CD14-positive monocyte (primary cell): Measurements from ENCODE around the gene LRRC74A. TPM values are rescaled to one million over a fixed set of nuclear protein-coding genes. Genes with fewer than 3 reads are reported as not detected.
A peak's percentile ranks its signal among the peaks of the same experiment; 100 is the strongest.

Experiments
- DNase-seq, 3 donors: peaks; one replicate each; pipeline ENCODE4 v3.0.0-alpha.2; 2011 to 2022
- H2AFZ ChIP-seq: 2 replicates; pipeline ENCODE4 v1.6.0; 2012; ENCODE audit warnings: mild to moderate bottlenecking, low read depth, low read length, inconsistent platforms; ENCODE audit not compliant: insufficient read depth, poor library complexity, severe bottlenecking
- H3K27ac ChIP-seq, 2 donors: 1 replicate in 1 of 2; 2 replicates in 1 of 2; pipeline ENCODE4 v1.5.1; 2012 to 2013; ENCODE audit warnings: low read length in 2 of 2, control low read depth in 1 of 2, inconsistent platforms in 1 of 2, low read depth in 1 of 2, mild to moderate bottlenecking in 1 of 2
- H3K27me3 ChIP-seq, 2 donors: one replicate each; pipeline versions ENCODE4 v1.6.0 to v1.6.1; 2011 to 2013; ENCODE audit warnings: low read length in 2 of 2; ENCODE audit not compliant: control insufficient read depth in 2 of 2, insufficient read depth in 2 of 2
- H3K36me3 ChIP-seq, 2 donors: replicated peaks in 1 of 2; 1 replicate in 1 of 2; 2 replicates in 1 of 2; pipeline versions ENCODE4 v1.5.1 to v1.6.1; 2012 to 2013; ENCODE audit warnings: low read length in 2 of 2, control low read depth in 1 of 2, inconsistent platforms in 1 of 2, mild to moderate bottlenecking in 1 of 2; ENCODE audit not compliant: insufficient read depth in 2 of 2, control insufficient read depth in 1 of 2
- H3K4me1 ChIP-seq, 2 donors: 1 replicate in 1 of 2; 2 replicates in 1 of 2; pipeline versions ENCODE4 v1.5.1 to v1.6.1; 2012 to 2013; ENCODE audit warnings: low read length in 2 of 2, control low read depth in 1 of 2, inconsistent platforms in 1 of 2, mild to moderate bottlenecking in 1 of 2, moderate library complexity in 1 of 2; ENCODE audit not compliant: insufficient read depth in 2 of 2, control insufficient read depth in 1 of 2
- H3K4me2 ChIP-seq: replicated peaks from 2 replicates; pipeline ENCODE3; 2012; ENCODE audit warnings: low read length, moderate library complexity, mild to moderate bottlenecking; ENCODE audit not compliant: poor library complexity, severe bottlenecking; ENCODE audit errors: extremely low read depth
- H3K4me3 ChIP-seq, 3 experiments: fragments of 200-600 bp in 1 of 3; sonication (generic) in 1 of 3; replicated peaks in 1 of 3; 1 replicate in 2 of 3; 2 replicates in 1 of 3; pipeline ENCODE4 v1.5.1; 2011 to 2013; ENCODE audit warnings: low read length in 3 of 3, mild to moderate bottlenecking in 3 of 3, control low read depth in 2 of 3, low read depth in 2 of 3, inconsistent platforms in 1 of 3, moderate library complexity in 1 of 3
- H3K79me2 ChIP-seq: 2 replicates; pipeline ENCODE4 v1.6.0; 2012; ENCODE audit warnings: mild to moderate bottlenecking, control low read depth, inconsistent platforms, low read length, moderate library complexity; ENCODE audit not compliant: insufficient read depth
- H3K9ac ChIP-seq: 2 replicates; pipeline ENCODE4 v1.6.0; 2017; ENCODE audit warnings: low read length, mild to moderate bottlenecking; ENCODE audit not compliant: insufficient read depth, poor library complexity, severe bottlenecking
- H3K9me3 ChIP-seq, 2 donors: replicated peaks in 1 of 2; 1 replicate in 1 of 2; 2 replicates in 1 of 2; pipeline versions ENCODE4 v1.5.1 to v1.6.1; 2012 to 2013; ENCODE audit warnings: low read length in 2 of 2, control low read depth in 1 of 2; ENCODE audit not compliant: control insufficient read depth in 1 of 2, insufficient read depth in 1 of 2
- H4K20me1 ChIP-seq: 2 replicates; pipeline ENCODE4 v1.6.0; 2012; ENCODE audit warnings: mild to moderate bottlenecking, low read length, control low read depth, moderate library complexity; ENCODE audit not compliant: insufficient read depth
- H3K27ac Mint-ChIP-seq, 7 donors: one replicate each; pipeline ENCODE4 v1.8.0; 2020; ENCODE audit warnings: mild to moderate bottlenecking in 7 of 7, mixed read lengths in 7 of 7, moderate library complexity in 6 of 7, inconsistent platforms in 2 of 7
- H3K27me3 Mint-ChIP-seq, 3 donors: one replicate each; pipeline ENCODE4 v1.8.0; 2021 to 2022; ENCODE audit warnings: low read depth in 3 of 3, mild to moderate bottlenecking in 3 of 3, mixed read lengths in 3 of 3, moderate library complexity in 3 of 3, inconsistent platforms in 1 of 3
- H3K36me3 Mint-ChIP-seq, 2 donors: one replicate each; pipeline ENCODE4 v1.8.0; 2020; ENCODE audit warnings: mixed read lengths in 2 of 2, inconsistent platforms in 1 of 2, mild to moderate bottlenecking in 1 of 2
- H3K4me1 Mint-ChIP-seq: one replicate; pipeline ENCODE4 v1.8.0; 2020; ENCODE audit warnings: mild to moderate bottlenecking, mixed read lengths
- H3K4me3 Mint-ChIP-seq, 2 donors: one replicate each; pipeline ENCODE4 v1.8.0; 2020; ENCODE audit warnings: mild to moderate bottlenecking in 2 of 2, mixed read lengths in 2 of 2, moderate library complexity in 1 of 2
- H3K9me3 Mint-ChIP-seq, 7 donors: one replicate each; pipeline ENCODE4 v1.8.0; 2020 to 2022; ENCODE audit warnings: mixed read lengths in 7 of 7, mild to moderate bottlenecking in 6 of 7, moderate library complexity in 6 of 7, inconsistent platforms in 2 of 7
- CTCF ChIP-seq: fragments of 200-600 bp; IDR thresholded peaks from one replicate; pipeline ENCODE4 v1.8.0; 2022; ENCODE audit warnings: antibody characterized with exemption, mild to moderate bottlenecking
- WGBS: methylation state at CpG from one replicate; pipeline ENCODE4 v1.1.5; 2013; ENCODE audit warnings: missing lambda C conversion rate; ENCODE audit not compliant: insufficient coverage; 5-methylcytosine and 5-hydroxymethylcytosine counted together
- intact Hi-C, 2 donors: fragments of 100-400 bp; cut with micrococcal nuclease; formaldehyde crosslinking; loops; one replicate each; pipeline versions ENCODE4 v1.15.0 to v1.15.1; 2023
- polyA plus RNA-seq, 3 donors: library from polyadenylated mRNA; depleted of rRNA in 1 of 3; unstranded in 2 of 3; stranded (reverse) in 1 of 3; fragments of 300-500 nt in 2 of 3; fragments of >200 nt in 1 of 3; fragmentation: Illumina TruSeq in 2 of 3; gene quantifications; 1 replicate in 2 of 3; 2 replicates in 1 of 3; pipeline ENCODE4 v1.2.3, GENCODE V29; 2012 to 2021

LRRC74A gene
- polyA plus RNA-seq, 3 donors = 0.24 TPM; not detected in 2

- 88% methylated on average over 1 of the region's 3 CpGs for WGBS
- Histone ChIP-seq H3K4me3 (no peak overlapping the region), H3K4me2 (no peak overlapping the region), H3K79me2 (no peaks in the 10 kb centered on the region), H3K4me1 (peaks cover 15 to 21% of the 10 kb centered on the region in 2 donors), H3K27me3 (no peaks in the 10 kb centered on the region), H2AFZ (no peak overlapping the region), H3K36me3 (no peaks in the 10 kb centered on the region), H3K9ac (no peak overlapping the region), H3K27ac (peak overlapping the region; percentile 4 to 47), H3K9me3 (no peaks in the 10 kb centered on the region), H4K20me1 (no peaks in the 10 kb centered on the region)
- Mint-ChIP-seq H3K27me3 (peaks cover 0 to 2% (median 2%) of the 10 kb centered on the region in 3 donors), H3K27ac (peak overlapping the region in 6 of 7 donors; percentile 25 to 91 (median 73)), H3K9me3 (peaks cover 0 to 2% (median 0%) of the 10 kb centered on the region in 7 donors), H3K4me1 (peaks cover 39% of the 10 kb centered on the region), H3K36me3 (peaks cover 14 to 27% of the 10 kb centered on the region in 2 donors), H3K4me3 (no peak overlapping the region)
- TF ChIP-seq CTCF = no peak
- intact Hi-C loops = no loop called here
- peak; percentile 27 to 81 (median 53) for DNase-seq
Observed at GRCh38 chr14:76829013-76829365, 2.8 kb downstream of the LRRC74A start.

GRCh38 chr14:76829650-76830421, 3.6 kb downstream of the LRRC74A start:
- intact Hi-C loops = no loop called here
- Histone ChIP-seq H3K27me3 (no peaks in the 10 kb centered on the region), H3K27ac (peak overlapping the region in 1 of 2 donors; percentile 47), H3K4me3 (no peak overlapping the region), H3K4me2 (no peak overlapping the region), H3K9me3 (no peaks in the 10 kb centered on the region), H2AFZ (no peak overlapping the region), H3K4me1 (peaks cover 15 to 21% of the 10 kb centered on the region in 2 donors), H3K36me3 (no peaks in the 10 kb centered on the region), H3K79me2 (no peaks in the 10 kb centered on the region), H3K9ac (no peak overlapping the region), H4K20me1 (no peaks in the 10 kb centered on the region)
- 86% methylated on average over 4 of the region's 7 CpGs for WGBS
- Mint-ChIP-seq H3K4me1 (peaks cover 39% of the 10 kb centered on the region), H3K36me3 (peaks cover 21 to 35% of the 10 kb centered on the region in 2 donors), H3K4me3 (no peak overlapping the region), H3K27ac (peak overlapping the region in 6 of 7 donors; percentile 33 to 85 (median 52)), H3K27me3 (peaks cover 0 to 2% (median 2%) of the 10 kb centered on the region in 3 donors), H3K9me3 (peaks cover 0 to 2% (median 0%) of the 10 kb centered on the region in 7 donors)
- TF ChIP-seq CTCF = no peak
- DNase-seq = no peak
